HCEC 1CT (cell line): ENCODE data around the gene TBC1D23.
"Not testable (repeated sequence)": the region's sequence is repeated elsewhere in the genome, so short reads cannot be mapped to it uniquely, and the experiment has no call there.

Experiments
- DNase-seq: peaks from one replicate; pipeline ENCODE4 v3.0.0-alpha.2; 2017

TBC1D23 gene

GRCh38 chr3:100260685-100261484 lies at the start of gene TBC1D23:
Gene TBC1D23, plus strand, starts transcription at chr3:100260992. Its CDS starts 27 bp downstream, at chr3:100261019.
- peak; percentile 100 for DNase-seq

- peak; percentile 63 for DNase-seq
These were observed 46.8 kb upstream of the TBC1D23 start for GRCh38 chr3:100213891-100214573.

- no peak for DNase-seq
These were observed 46.2 kb upstream of the TBC1D23 start for GRCh38 chr3:100214574-100214964.

- peak; percentile 21 for DNase-seq
These were observed 44.1 kb upstream of the TBC1D23 start for GRCh38 chr3:100216713-100217112.

DNA sequence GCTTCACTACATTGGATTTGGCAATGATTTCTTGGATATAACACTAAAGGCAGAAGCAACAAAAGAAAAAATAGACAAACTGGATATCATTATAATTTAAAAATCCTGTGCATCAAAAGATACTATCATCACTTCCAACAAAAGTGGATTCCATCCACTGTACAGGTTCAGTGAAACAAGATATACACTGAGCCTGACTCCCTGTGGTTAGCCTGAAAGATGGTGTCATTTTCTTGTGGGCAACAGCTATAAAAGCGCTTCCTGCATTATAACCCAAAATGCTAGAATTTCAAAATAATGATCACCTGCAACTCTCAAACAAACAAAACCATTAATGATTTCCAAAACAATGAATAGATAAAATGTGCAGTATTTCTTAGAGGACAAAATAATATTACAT lies 39.6 kb upstream of the TBC1D23 start:
- DNase-seq: no peak

DNA sequence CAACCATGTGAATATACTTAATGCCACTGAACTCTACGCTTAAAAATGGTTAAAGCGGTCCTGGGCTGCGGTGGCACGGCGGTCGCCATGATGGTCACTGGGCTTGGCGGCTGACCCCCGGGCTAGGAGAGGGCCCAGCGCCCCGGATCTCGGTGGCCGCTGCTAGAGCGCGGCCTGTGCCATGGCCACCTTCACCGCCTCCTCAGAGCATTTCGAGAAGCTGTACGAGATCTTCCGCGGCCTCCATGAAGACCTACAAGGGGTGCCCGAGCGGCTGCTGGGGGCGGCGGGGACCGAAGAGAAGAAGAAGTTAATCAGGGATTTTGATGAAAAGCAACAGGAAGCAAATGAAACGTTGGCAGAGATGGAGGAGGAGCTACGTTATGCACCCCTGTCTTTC lies 35.6 kb upstream of the TBC1D23 start:
- no peak for DNase-seq

DNA sequence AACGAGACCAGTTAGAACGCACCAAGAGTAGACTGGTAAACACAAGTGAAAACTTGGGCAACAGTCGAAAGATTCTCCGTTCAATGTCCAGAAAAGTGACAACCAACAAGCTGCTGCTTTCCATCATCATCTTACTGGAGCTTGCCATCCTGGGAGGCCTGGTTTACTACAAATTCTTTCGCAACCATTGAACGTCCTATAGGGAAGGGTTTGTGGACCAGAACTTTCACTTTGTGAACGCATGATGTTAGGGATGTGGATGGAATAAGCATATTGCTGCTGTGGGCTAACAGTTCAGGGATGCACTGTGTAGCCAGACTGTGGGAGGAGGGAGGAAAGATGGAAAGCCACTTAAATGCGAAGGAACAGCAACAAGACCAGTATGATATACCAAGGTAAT lies 34.9 kb upstream of the TBC1D23 start:
- no peak for DNase-seq

DNA sequence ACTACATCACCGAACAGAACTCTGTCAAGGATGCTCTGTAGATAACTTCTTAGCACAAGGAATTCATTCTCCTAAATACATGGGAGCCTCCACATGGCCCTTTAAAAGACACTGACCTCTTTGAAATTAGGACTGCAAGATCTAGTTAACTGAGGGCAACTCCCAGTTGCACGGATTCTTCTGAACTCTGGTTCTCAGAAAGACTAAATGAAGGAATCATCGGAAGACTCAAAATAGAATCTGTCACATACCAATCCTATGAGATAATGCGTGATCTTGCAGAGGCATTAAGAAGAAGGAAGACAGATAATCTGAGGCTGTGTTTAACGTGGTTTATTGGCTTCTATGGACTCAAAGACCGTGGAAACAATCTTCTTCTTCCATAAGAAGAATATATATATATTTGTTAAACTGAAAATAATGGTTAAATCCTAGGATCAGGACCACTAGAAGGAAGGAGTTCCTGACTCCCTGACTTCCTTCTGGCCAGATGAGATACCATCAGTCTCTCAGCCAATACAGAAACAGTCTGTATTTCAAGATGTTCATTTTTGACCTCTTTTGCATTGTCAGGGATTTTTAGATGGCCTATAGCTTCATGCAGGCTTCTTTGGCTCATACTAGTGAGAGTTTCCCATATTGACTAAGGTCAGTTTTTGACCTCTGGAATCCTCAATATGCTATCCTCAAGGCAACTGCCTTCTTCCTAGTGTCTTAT lies 33.9 kb upstream of the TBC1D23 start:
- DNase-seq: peak; percentile 69

GRCh38 chr3:100227511-100227921 lies 33.3 kb upstream of the TBC1D23 start:
- no peak for DNase-seq

GRCh38 chr3:100228247-100228646 lies 32.5 kb upstream of the TBC1D23 start:
- DNase-seq: no peak

- not testable (repeated sequence) for DNase-seq
These were observed 31.6 kb upstream of the TBC1D23 start for GRCh38 chr3:100229188-100229587.

- DNase-seq: peak; percentile 9
These were observed 30.1 kb upstream of the TBC1D23 start for GRCh38 chr3:100230710-100231109.

GRCh38 chr3:100231668-100232067 lies 29.1 kb upstream of the TBC1D23 start:
- peak; percentile 56 for DNase-seq

- DNase-seq: no peak
These were observed 26.4 kb upstream of the TBC1D23 start for GRCh38 chr3:100234364-100234763.

- DNase-seq: no peak
These were observed 22.2 kb upstream of the TBC1D23 start for GRCh38 chr3:100238599-100238998.

DNA sequence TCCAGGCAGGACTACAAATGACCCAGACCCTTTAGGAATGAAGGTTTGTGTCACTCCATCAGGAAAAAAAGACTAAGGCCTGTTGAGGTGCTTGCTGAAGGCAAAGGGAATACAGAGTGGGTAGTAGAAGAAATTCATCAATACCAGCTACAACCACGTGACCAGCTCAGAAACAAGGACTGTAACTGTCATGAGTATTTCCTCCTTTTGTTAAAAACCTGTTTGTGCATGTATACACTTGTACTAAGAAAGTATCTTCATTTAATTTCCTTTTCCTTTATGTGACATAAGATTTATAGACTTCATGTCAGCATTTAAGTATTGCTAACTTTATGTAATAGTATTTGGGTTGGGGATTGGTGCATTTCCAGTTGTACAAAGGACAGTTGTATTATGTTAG lies 18.3 kb upstream of the TBC1D23 start:
- DNase-seq: not testable (repeated sequence)

DNA sequence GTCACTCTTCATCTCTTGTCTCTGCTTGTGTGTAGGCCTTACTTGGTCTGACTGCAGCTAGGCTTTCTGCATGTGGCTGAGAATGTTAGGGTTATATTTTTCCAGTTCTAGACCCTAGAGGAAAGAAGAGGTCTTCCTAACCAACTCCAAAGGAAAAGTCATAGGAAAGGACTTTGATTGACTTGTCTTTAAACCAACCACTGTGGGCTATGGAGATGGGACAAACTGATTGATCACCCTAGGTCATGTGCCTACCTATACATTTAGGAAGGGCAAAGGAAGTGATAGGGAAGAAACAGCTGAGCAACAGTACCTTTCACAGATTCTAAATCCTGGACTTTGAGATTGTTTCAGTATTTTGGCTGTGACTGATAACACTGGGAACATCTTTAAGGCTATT lies 16.5 kb upstream of the TBC1D23 start:
- no peak for DNase-seq

DNA sequence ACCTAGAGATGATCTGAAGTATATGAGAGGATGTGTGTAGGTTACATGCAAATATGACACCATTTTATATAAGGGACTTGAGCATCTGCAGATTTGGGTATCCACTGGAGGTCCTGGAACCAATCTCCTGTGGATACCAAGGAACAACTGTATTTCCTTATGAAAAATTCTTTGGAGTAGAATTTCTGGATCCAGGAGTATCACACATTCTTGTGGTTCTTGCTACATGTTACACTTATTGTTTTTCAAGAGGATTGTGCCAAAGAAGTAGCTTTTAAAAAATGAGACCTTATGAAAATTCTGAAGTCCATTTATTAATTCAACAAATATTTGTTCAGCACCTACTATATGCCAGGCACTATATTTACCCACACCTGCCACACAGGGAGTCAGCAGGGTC lies 15.7 kb upstream of the TBC1D23 start:
- DNase-seq: no peak

DNA sequence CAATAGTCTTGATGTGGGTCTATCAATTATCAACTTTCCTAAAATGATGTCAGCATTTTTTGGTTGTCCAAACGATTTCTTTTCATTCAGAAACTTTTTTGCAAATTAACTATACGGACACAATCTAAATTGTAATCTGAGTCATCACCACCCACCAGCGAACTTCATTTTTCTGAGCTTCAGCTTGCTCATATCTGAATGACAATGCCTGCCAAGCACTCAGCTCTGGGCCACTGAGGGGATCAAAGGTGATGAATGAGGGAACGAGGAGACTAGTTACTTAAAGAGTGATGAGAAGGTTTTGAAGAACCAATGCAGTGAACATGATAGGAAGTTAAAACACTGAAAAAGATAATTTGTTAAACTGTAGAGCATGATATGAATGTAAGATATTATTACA lies 14.9 kb upstream of the TBC1D23 start:
- DNase-seq: peak; percentile 43

- no peak for DNase-seq
These were observed 13.8 kb upstream of the TBC1D23 start for GRCh38 chr3:100246999-100247398.

- DNase-seq: no peak
These were observed 8.8 kb upstream of the TBC1D23 start for GRCh38 chr3:100252001-100252400.

DNA sequence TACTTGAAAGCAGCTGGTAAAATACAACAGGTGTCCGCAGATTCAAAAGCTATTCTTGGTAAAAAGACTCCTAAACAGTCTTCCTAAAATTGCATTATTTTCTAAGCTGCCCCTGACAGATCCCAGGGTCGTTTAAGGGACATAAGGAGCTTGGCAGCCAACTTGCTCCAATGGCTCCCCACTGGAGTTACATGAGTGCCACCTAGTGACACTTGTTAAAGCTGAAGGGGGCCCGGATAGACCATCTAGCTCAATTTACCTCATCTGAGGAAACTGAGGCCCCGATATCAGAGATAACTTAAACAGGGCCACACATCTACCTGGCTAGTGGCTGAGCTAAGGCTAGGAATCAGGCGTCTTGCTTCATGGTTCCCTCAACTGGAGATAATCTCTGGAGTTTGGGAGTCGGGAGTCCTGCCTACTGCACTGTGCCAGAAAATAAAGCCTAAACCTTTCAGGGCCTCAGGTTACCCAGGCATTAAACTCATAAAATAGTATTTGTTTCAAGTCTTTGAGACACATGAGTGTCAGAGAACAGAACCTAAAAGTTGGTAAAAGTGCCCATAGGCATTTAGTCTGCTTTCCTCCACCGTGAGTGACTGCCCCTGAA lies 6.5 kb upstream of the TBC1D23 start:
- peak; percentile 71 for DNase-seq

- DNase-seq: peak; percentile 77
These were observed 4.1 kb upstream of the TBC1D23 start for GRCh38 chr3:100256731-100257151.
